K562 (cell line): ENCODE results near the gene MICOS13. TPM values are rescaled to one million over a fixed set of nuclear protein-coding genes. Genes with fewer than 3 reads are reported as not detected.

Experiments used
- ARID2 ChIP-seq: fragments of 450-650 bp; IDR thresholded peaks from 2 replicates; pipeline ENCODE4 v1.6.1; 2017; ENCODE audit warnings: antibody characterized with exemption, mild to moderate bottlenecking
- ASH1L ChIP-seq: fragments of 450-650 bp; IDR thresholded peaks from 2 replicates; pipeline ENCODE4 v1.6.1; 2018; ENCODE audit warnings: borderline replicate concordance, mild to moderate bottlenecking, low read depth; ENCODE audit not compliant: partially characterized antibody
- CTBP1 ChIP-seq: fragments of 450-650 bp; IDR thresholded peaks from 2 replicates; pipeline ENCODE4 v1.6.1; 2016; ENCODE audit warnings: borderline replicate concordance
- DDX20 ChIP-seq: fragments of 450-650 bp; IDR thresholded peaks from 2 replicates; pipeline ENCODE4 v1.6.1; 2016; ENCODE audit warnings: missing genetic modification characterization, low read depth, mild to moderate bottlenecking, missing compliant biosample characterization, moderate library complexity
- DNMT1 ChIP-seq: fragments of 450-650 bp; IDR thresholded peaks from 2 replicates; pipeline ENCODE4 v1.6.1; 2016; ENCODE audit warnings: antibody characterized with exemption, mild to moderate bottlenecking
- HCFC1 ChIP-seq: IDR thresholded peaks from 2 replicates; pipeline ENCODE4 v1.6.1; 2012; ENCODE audit warnings: low read depth, low read length, improper control_type of control experiment
- HDAC1 ChIP-seq, 2 experiments: fragments of 450-650 bp; IDR thresholded peaks; 2 replicates each; pipeline ENCODE4 v1.6.1; 2016 to 2017; ENCODE audit warnings: inconsistent platforms in 1 of 2, mild to moderate bottlenecking in 1 of 2, moderate library complexity in 1 of 2
- HNRNPLL ChIP-seq: fragments of 200-400 bp; formaldehyde crosslinking; IDR thresholded peaks from 2 replicates; pipeline ENCODE4 v1.6.1; 2017; ENCODE audit warnings: low read length, low read depth, mild to moderate bottlenecking; ENCODE audit not compliant: poor library complexity, severe bottlenecking
- KDM4B ChIP-seq, 2 experiments: fragments of 450-650 bp in 1 of 2; sonication (generic) in 1 of 2; IDR thresholded peaks; 2 replicates each; pipeline ENCODE4 v1.6.1; 2016 to 2017; ENCODE audit warnings: borderline replicate concordance in 2 of 2, antibody characterized with exemption in 1 of 2, low read depth in 1 of 2, mild to moderate bottlenecking in 1 of 2
- MEF2A ChIP-seq: IDR thresholded peaks from 2 replicates; pipeline ENCODE4 v1.6.1; 2011; ENCODE audit warnings: low read depth, mild to moderate bottlenecking, low read length, moderate library complexity; ENCODE audit not compliant: control insufficient read depth
- NFYB ChIP-seq: IDR thresholded peaks from 2 replicates; pipeline ENCODE4 v1.6.1; 2011; ENCODE audit warnings: mild to moderate bottlenecking, moderate library complexity; ENCODE audit not compliant: insufficient read length; ENCODE audit errors: extremely low read depth
- NR1H2 ChIP-seq: sonication (generic); formaldehyde crosslinking; IDR thresholded peaks from 2 replicates; pipeline ENCODE4 v1.4.0; 2020; ENCODE audit warnings: mild to moderate bottlenecking, missing genetic modification reagents
- PHF21A ChIP-seq: fragments of 450-650 bp; IDR thresholded peaks from 2 replicates; pipeline ENCODE4 v1.6.1; 2017; ENCODE audit warnings: low read depth, borderline replicate concordance
- RB1 ChIP-seq: fragments of 450-650 bp; IDR thresholded peaks from 2 replicates; pipeline ENCODE4 v1.6.1; 2017; ENCODE audit warnings: low read depth, mild to moderate bottlenecking
- RBM22 ChIP-seq: fragments of 200-400 bp; formaldehyde crosslinking; IDR thresholded peaks from 2 replicates; pipeline ENCODE4 v1.6.1; 2018; ENCODE audit warnings: low read length, low read depth; ENCODE audit not compliant: poor library complexity, severe bottlenecking
- SAFB ChIP-seq: fragments of 200-400 bp; formaldehyde crosslinking; IDR thresholded peaks from 2 replicates; pipeline ENCODE4 v1.6.1; 2017; ENCODE audit warnings: low read depth, low read length, borderline replicate concordance
- SETDB1 ChIP-seq: IDR thresholded peaks from one replicate; pipeline ENCODE4 v1.6.1; 2012; ENCODE audit warnings: low read length, control low read depth, inconsistent platforms
- TAF9B ChIP-seq: fragments of 450-650 bp; IDR thresholded peaks from 2 replicates; pipeline ENCODE4 v1.6.1; 2018; ENCODE audit warnings: mild to moderate bottlenecking; ENCODE audit not compliant: partially characterized antibody
- ZNF184 ChIP-seq: sonication (generic); formaldehyde crosslinking; IDR thresholded peaks from 2 replicates; pipeline ENCODE4 v1.5.0; 2020; ENCODE audit warnings: missing genetic modification reagents
- ZNF23 ChIP-seq: fragments of 250-450 bp; sonication (Bioruptor Pico); IDR thresholded peaks from 2 replicates; pipeline ENCODE4 v1.4.0; 2020; ENCODE audit warnings: mild to moderate bottlenecking
- ZNF311 ChIP-seq: fragments of 250-450 bp; sonication (Bioruptor Pico); IDR thresholded peaks from 2 replicates; pipeline ENCODE4 v1.4.0; 2020; ENCODE audit warnings: mild to moderate bottlenecking, moderate library complexity
- ZNF57 ChIP-seq: fragments of 450-650 bp; formaldehyde crosslinking; IDR thresholded peaks from 2 replicates; pipeline ENCODE4 v1.4.0; 2020; ENCODE audit warnings: mild to moderate bottlenecking, moderate library complexity
- ZNF76 ChIP-seq: fragments of 250-450 bp; sonication (Bioruptor Pico); IDR thresholded peaks from 2 replicates; pipeline ENCODE4 v1.4.0; 2020; ENCODE audit warnings: mild to moderate bottlenecking, moderate library complexity, borderline replicate concordance
- polyA plus RNA-seq, 8 experiments: library from polyadenylated mRNA; depleted of rRNA in 4 of 8; stranded (reverse) in 5 of 8; unstranded in 3 of 8; fragments of >200 nt; fragmentation: Nextera tagmentation in 2 of 8; fragmentation: Illumina TruSeq in 1 of 8; extraction: Ambion mirVana in 2 of 8; extraction: Trizol in 1 of 8; gene quantifications; 2 replicates each; pipeline versions ENCODE4 v1.2.1 to v1.2.3, GENCODE V29; 2011 to 2014; ENCODE audit warnings: inconsistent platforms in 1 of 8, missing spikeins in 1 of 8
- total RNA-seq, 7 experiments: library from RNA; depleted of rRNA in 6 of 7; stranded (reverse); fragments of >200 nt in 6 of 7; fragmentation: Illumina TruSeq in 2 of 7; extraction: Trizol in 2 of 7; gene quantifications; 2 replicates each; pipeline versions ENCODE4 v1.2.1 to v1.2.3, GENCODE V29; 2011 to 2021; ENCODE audit warnings: low replicate concordance in 1 of 7
- TF ChIP-seq, protein P1 (sequence below): fragments of 250-450 bp; sonication (Bioruptor Pico); IDR thresholded peaks from 2 replicates; pipeline ENCODE4 v1.8.0; 2022; ENCODE audit warnings: inconsistent platforms, mild to moderate bottlenecking, moderate library complexity, borderline replicate concordance
- TF ChIP-seq, protein P2 (sequence below): fragments of 250-450 bp; sonication (Bioruptor Pico); IDR thresholded peaks from 2 replicates; pipeline ENCODE4 v1.9.0; 2021; ENCODE audit warnings: mild to moderate bottlenecking
- TF ChIP-seq, protein P3 (sequence below): sonication (generic); formaldehyde crosslinking; IDR thresholded peaks from 2 replicates; pipeline ENCODE4 v1.9.0; 2022; ENCODE audit warnings: mild to moderate bottlenecking, missing genetic modification reagents

The MICOS13 gene
- total and polyA plus RNA-seq, 9 of the 15 experiments (the other 6 are each of a cell fraction or from before 2014, with no cell fraction given): 15.5 to 220 (median 49.4) TPM

DNA sequence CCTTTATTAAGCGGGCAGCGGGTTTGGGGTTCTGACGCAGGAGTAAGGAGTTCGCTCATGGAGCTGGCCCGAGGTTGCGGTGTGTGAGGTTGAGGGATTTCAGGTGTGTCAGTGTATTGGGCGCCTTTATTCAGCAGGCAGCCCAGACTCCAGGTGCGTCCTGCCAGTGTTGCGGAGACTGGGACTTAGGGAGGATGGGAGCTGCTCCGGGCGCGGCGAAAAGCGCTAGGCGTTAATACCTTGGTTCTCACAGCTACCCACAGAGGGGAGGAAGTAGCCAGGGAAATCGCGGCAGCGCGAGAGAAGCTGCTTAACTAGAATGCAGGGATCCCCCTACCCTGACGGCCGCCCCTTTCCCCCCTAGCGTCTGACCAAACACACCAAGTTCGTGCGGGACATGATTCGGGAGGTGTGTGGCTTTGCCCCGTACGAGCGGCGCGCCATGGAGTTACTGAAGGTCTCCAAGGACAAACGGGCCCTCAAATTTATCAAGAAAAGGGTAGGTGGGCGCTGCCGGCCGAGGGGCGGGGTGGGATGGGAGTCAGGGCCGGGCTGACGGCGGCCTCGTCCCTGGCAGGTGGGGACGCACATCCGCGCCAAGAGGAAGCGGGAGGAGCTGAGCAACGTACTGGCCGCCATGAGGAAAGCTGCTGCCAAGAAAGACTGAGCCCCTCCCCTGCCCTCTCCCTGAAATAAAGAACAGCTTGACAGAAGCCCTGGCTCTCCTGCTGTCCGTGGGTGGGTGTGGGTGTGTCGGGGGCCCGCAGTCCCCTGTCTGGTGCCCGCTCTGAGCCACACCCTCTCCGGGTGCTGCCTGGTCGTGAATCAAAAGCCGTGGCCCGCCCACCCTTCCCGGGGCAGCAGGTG lies 10.9 kb upstream of the MICOS13 start (continued):
- no peak for TF ChIP-seq ARID2
- TF ChIP-seq, protein P1, sequence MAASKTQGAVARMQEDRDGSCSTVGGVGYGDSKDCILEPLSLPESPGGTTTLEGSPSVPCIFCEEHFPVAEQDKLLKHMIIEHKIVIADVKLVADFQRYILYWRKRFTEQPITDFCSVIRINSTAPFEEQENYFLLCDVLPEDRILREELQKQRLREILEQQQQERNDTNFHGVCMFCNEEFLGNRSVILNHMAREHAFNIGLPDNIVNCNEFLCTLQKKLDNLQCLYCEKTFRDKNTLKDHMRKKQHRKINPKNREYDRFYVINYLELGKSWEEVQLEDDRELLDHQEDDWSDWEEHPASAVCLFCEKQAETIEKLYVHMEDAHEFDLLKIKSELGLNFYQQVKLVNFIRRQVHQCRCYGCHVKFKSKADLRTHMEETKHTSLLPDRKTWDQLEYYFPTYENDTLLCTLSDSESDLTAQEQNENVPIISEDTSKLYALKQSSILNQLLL: no peak
- TF ChIP-seq, protein P2, sequence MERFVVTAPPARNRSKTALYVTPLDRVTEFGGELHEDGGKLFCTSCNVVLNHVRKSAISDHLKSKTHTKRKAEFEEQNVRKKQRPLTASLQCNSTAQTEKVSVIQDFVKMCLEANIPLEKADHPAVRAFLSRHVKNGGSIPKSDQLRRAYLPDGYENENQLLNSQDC: no peak
- TF ChIP-seq ASH1L: no peak
- TF ChIP-seq SETDB1: no peak
- no peak for TF ChIP-seq CTBP1
- no peak for TF ChIP-seq ZNF184 (CRISPR knock-in tag)
- no peak for TF ChIP-seq MEF2A
- TF ChIP-seq HNRNPLL: no peak
- TF ChIP-seq NFYB: no peak
- TF ChIP-seq TAF9B: no peak
- TF ChIP-seq, protein P3, sequence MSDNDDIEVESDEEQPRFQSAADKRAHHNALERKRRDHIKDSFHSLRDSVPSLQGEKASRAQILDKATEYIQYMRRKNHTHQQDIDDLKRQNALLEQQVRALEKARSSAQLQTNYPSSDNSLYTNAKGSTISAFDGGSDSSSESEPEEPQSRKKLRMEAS: no peak
- no peak for TF ChIP-seq ZNF23 (CRISPR knock-in tag)
- TF ChIP-seq HDAC1 (IDR thresholded peaks at IDR 0.05): 0 out of 4 replicates have a peak, but pooled peaks of 1 of the 2 experiments have one; percentile 5
- peak; percentile 92 for TF ChIP-seq RBM22
- no peak; a peak in 1 of 4 replicates for TF ChIP-seq KDM4B (IDR thresholded peaks at IDR 0.05; ENCODE audit: borderline replicate concordance in 2 of 2, low read depth in 1 of 2)
- no peak for TF ChIP-seq ZNF57
- no peak for TF ChIP-seq PHF21A
- TF ChIP-seq RB1: no peak
- no peak for TF ChIP-seq ZNF311
- TF ChIP-seq DDX20 (tag): no peak
- TF ChIP-seq HCFC1: no peak
- no peak for TF ChIP-seq SAFB
- TF ChIP-seq ZNF76 (CRISPR knock-in tag): no peak
- TF ChIP-seq NR1H2 (CRISPR knock-in tag): no peak
- no peak for TF ChIP-seq DNMT1
